HEK293 (cell line): Measurements from ENCODE around the gene HGS.

Experiments used
- GLIS1 ChIP-seq: fragments of 450-650 bp; formaldehyde crosslinking; IDR thresholded peaks from 2 replicates; pipeline ENCODE4 v1.5.1; 2016; ENCODE audit warnings: missing biosample characterization, missing genetic modification characterization
- HOXD13 ChIP-seq: sonication (generic); formaldehyde crosslinking; IDR thresholded peaks from 2 replicates; pipeline ENCODE4 v1.8.0; 2022; ENCODE audit warnings: missing genetic modification reagents, borderline replicate concordance
- KLF10 ChIP-seq: fragments of 450-650 bp; IDR thresholded peaks from 2 replicates; pipeline ENCODE4 v1.5.1; 2018; ENCODE audit warnings: missing biosample characterization, mild to moderate bottlenecking, missing genetic modification characterization
- PBX3 ChIP-seq: sonication (generic); formaldehyde crosslinking; IDR thresholded peaks from 2 replicates; pipeline ENCODE4 v1.8.1; 2022; ENCODE audit warnings: mild to moderate bottlenecking, moderate library complexity, missing genetic modification reagents
- PRDM4 ChIP-seq: fragments of 450-650 bp; formaldehyde crosslinking; IDR thresholded peaks from 2 replicates; pipeline ENCODE4 v1.5.1; 2017; ENCODE audit warnings: missing biosample characterization, missing genetic modification characterization
- PRDM6 ChIP-seq: fragments of 450-650 bp; formaldehyde crosslinking; IDR thresholded peaks from 2 replicates; pipeline ENCODE4 v1.5.1; 2017; ENCODE audit warnings: missing biosample characterization, missing genetic modification characterization
- REPIN1 ChIP-seq: fragments of 450-650 bp; formaldehyde crosslinking; IDR thresholded peaks from 2 replicates; pipeline ENCODE4 v1.5.1; 2017; ENCODE audit warnings: missing biosample characterization, missing genetic modification characterization, low read depth
- SCRT2 ChIP-seq: fragments of 450-650 bp; formaldehyde crosslinking; IDR thresholded peaks from 2 replicates; pipeline ENCODE4 v1.5.1; 2016; ENCODE audit warnings: missing biosample characterization, missing genetic modification characterization
- TCF7L2 ChIP-seq: IDR thresholded peaks from 2 replicates; pipeline ENCODE4 v1.6.1; 2011; ENCODE audit warnings: low read depth, mild to moderate bottlenecking, inconsistent platforms, low read length, moderate library complexity, borderline replicate concordance
- ZBTB10 ChIP-seq: fragments of 450-650 bp; formaldehyde crosslinking; IDR thresholded peaks from 2 replicates; pipeline ENCODE4 v1.5.1; 2016; ENCODE audit warnings: missing biosample characterization, missing genetic modification characterization
- ZFP37 ChIP-seq: fragments of 450-650 bp; formaldehyde crosslinking; IDR thresholded peaks from 2 replicates; pipeline ENCODE4 v1.5.1; 2016; ENCODE audit warnings: missing biosample characterization, missing genetic modification characterization
- ZIC2 ChIP-seq: fragments of 450-650 bp; formaldehyde crosslinking; IDR thresholded peaks from 2 replicates; pipeline ENCODE4 v1.5.1; 2016; ENCODE audit warnings: missing biosample characterization, missing genetic modification characterization
- ZNF10 ChIP-seq: fragments of 450-650 bp; formaldehyde crosslinking; IDR thresholded peaks from 2 replicates; pipeline ENCODE4 v1.5.1; 2017; ENCODE audit warnings: missing biosample characterization, missing genetic modification characterization
- ZNF112 ChIP-seq: fragments of 450-650 bp; formaldehyde crosslinking; IDR thresholded peaks from 2 replicates; pipeline ENCODE4 v1.5.0; 2017; ENCODE audit warnings: missing biosample characterization, missing genetic modification characterization
- ZNF146 ChIP-seq: fragments of 450-650 bp; formaldehyde crosslinking; IDR thresholded peaks from 2 replicates; pipeline ENCODE4 v1.5.1; 2016; ENCODE audit warnings: missing biosample characterization, missing genetic modification characterization
- ZNF280C ChIP-seq: fragments of 450-650 bp; formaldehyde crosslinking; IDR thresholded peaks from 2 replicates; pipeline ENCODE4 v1.5.1; 2016; ENCODE audit warnings: missing biosample characterization, missing genetic modification characterization
- ZNF302 ChIP-seq: fragments of 450-650 bp; formaldehyde crosslinking; IDR thresholded peaks from 2 replicates; pipeline ENCODE4 v1.5.1; 2016; ENCODE audit warnings: missing biosample characterization, missing genetic modification characterization, low read depth
- ZNF449 ChIP-seq: fragments of 450-650 bp; formaldehyde crosslinking; IDR thresholded peaks from 2 replicates; pipeline ENCODE4 v1.5.1; 2017; ENCODE audit warnings: missing biosample characterization, mild to moderate bottlenecking, missing genetic modification characterization, moderate library complexity
- ZNF558 ChIP-seq: fragments of 450-650 bp; formaldehyde crosslinking; IDR thresholded peaks from 2 replicates; pipeline ENCODE4 v1.5.1; 2016; ENCODE audit warnings: missing biosample characterization, missing genetic modification characterization
- ZNF610 ChIP-seq: fragments of 450-650 bp; formaldehyde crosslinking; IDR thresholded peaks from 2 replicates; pipeline ENCODE4 v1.5.1; 2016; ENCODE audit warnings: missing biosample characterization, missing genetic modification characterization, borderline replicate concordance
- ZNF645 ChIP-seq: fragments of 450-650 bp; formaldehyde crosslinking; IDR thresholded peaks from 2 replicates; pipeline ENCODE4; 2016; ENCODE audit warnings: missing biosample characterization, missing genetic modification characterization
- ZNF692 ChIP-seq: fragments of 450-650 bp; formaldehyde crosslinking; IDR thresholded peaks from 2 replicates; pipeline ENCODE4 v1.5.1; 2016; ENCODE audit warnings: missing biosample characterization, missing genetic modification characterization
- ZNF747 ChIP-seq: fragments of 450-650 bp; formaldehyde crosslinking; IDR thresholded peaks from 2 replicates; pipeline ENCODE4 v1.5.1; 2016; ENCODE audit warnings: missing biosample characterization, missing genetic modification characterization
- ZXDB ChIP-seq: fragments of 450-650 bp; formaldehyde crosslinking; IDR thresholded peaks from 2 replicates; pipeline ENCODE4 v1.5.1; 2016; ENCODE audit warnings: missing biosample characterization, missing genetic modification characterization

The HGS gene

GRCh38 chr17:81636505-81637288, 47.1 kb upstream of the HGS start, which contains the start of the genes NPLOC4 and TSPAN10 (continued):
- no peak for TF ChIP-seq ZNF449 (tag by site-specific recombination)
- TF ChIP-seq ZXDB (tag by site-specific recombination): no peak
- no peak for TF ChIP-seq SCRT2 (tag by site-specific recombination)
- TF ChIP-seq ZNF146 (tag by site-specific recombination): no peak
- no peak for TF ChIP-seq HOXD13 (CRISPR knock-in tag)
- peak; percentile 77; the same call in 1 of the 2 replicates for TF ChIP-seq KLF10 (tag by site-specific recombination)
- TF ChIP-seq ZNF112 (tag by site-specific recombination): no peak
- no peak for TF ChIP-seq ZNF747 (tag by site-specific recombination)
- no peak for TF ChIP-seq ZNF302 (tag by site-specific recombination)
- TF ChIP-seq REPIN1 (tag by site-specific recombination): no peak
- no peak for TF ChIP-seq ZFP37 (tag by site-specific recombination)
- TF ChIP-seq ZIC2 (tag by site-specific recombination): no peak
- no peak for TF ChIP-seq ZNF558 (tag by site-specific recombination)
- TF ChIP-seq GLIS1 (tag by site-specific recombination): peak; percentile 38; the same call in 1 of the 2 replicates
- TF ChIP-seq PBX3: peak; percentile 94
- TF ChIP-seq ZBTB10 (tag by site-specific recombination): no peak
- no peak for TF ChIP-seq ZNF610 (tag by site-specific recombination)
- 0 out of 2 replicates have a peak, but pooled peaks have one; percentile 34 for TF ChIP-seq ZNF692 (tag by site-specific recombination)
- no peak for TF ChIP-seq ZNF280C (tag by site-specific recombination)
- TF ChIP-seq ZNF10 (tag by site-specific recombination): 0 out of 2 replicates have a peak, but pooled peaks have one; percentile 48
- TF ChIP-seq PRDM6 (tag by site-specific recombination): no peak
- no peak for TF ChIP-seq TCF7L2
- TF ChIP-seq ZNF645 (tag by site-specific recombination): no peak
- no peak for TF ChIP-seq PRDM4
